Fibroblast of the aortic adventitia (primary cell): ENCODE measurements around the gene SMYD1. TPM values are rescaled to one million over a fixed set of nuclear protein-coding genes. Genes with fewer than 3 reads are reported as not detected.

Experiments
- DNase-seq: peaks from one replicate; pipeline ENCODE4 v3.0.0-alpha.2; 2010; ENCODE audit warnings: low read depth
- H3K4me3 ChIP-seq: 2 replicates; pipeline ENCODE4 v1.5.1; 2011; ENCODE audit warnings: low read depth, mild to moderate bottlenecking, control low read depth, low read length, moderate library complexity
- total RNA-seq: library from RNA; depleted of rRNA; stranded (reverse); fragments of >200 nt; gene quantifications from 2 replicates; pipeline ENCODE4 v1.2.3, GENCODE V29; 2012; ENCODE audit warnings: low replicate concordance
- TF ChIP-seq, protein P1 (sequence below): IDR thresholded peaks from 2 replicates; pipeline ENCODE4 v1.5.1; 2011; ENCODE audit warnings: mild to moderate bottlenecking, low read length, control low read depth, inconsistent platforms; ENCODE audit not compliant: insufficient read depth

Gene SMYD1
- total RNA-seq, 1 donor, result not detected

DNA sequence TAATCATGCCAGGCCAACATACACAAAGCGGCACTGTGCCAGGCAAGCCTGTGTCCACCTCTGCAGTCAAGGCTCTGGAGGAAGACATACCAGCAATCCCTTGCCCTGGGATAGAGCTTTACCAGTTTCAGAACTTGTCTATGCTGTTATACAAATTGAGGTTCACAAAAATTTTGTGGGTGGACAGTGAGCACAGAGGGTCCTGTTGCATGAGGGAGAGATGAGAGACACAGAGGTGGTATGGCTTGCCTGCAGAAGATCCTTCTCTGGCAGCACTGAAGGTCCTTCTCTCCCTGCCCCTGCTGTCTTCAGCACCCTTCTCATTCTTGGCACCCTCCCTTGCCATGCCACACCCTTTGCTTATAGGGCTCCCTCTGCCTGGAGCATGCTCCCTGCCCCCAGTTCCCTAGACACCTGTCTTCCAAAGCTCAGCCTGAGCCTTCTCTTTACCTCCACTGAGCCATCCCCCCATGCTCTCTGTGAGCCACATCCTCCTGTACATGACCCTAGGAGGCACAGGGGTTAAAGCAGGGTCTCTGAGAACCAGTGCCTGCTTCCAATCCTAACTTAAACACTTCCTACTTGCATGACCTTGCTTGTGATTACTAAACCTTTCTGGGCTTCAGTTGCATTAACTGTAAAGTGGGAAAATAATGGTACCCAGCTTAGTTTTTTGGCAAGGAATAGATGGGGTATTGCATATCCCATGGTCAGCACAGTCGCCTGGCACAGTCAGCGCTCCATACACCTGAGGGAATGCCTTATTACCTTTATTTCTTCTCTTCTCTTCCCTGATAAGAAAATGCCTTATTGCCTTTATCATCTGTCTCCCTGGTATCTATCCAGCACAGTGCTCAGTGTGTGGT, 59.4 kb downstream of the SMYD1 start:
- DNase-seq, result no peak
- no peak overlapping the region for H3K4me3 ChIP-seq
- TF ChIP-seq, protein P1, sequence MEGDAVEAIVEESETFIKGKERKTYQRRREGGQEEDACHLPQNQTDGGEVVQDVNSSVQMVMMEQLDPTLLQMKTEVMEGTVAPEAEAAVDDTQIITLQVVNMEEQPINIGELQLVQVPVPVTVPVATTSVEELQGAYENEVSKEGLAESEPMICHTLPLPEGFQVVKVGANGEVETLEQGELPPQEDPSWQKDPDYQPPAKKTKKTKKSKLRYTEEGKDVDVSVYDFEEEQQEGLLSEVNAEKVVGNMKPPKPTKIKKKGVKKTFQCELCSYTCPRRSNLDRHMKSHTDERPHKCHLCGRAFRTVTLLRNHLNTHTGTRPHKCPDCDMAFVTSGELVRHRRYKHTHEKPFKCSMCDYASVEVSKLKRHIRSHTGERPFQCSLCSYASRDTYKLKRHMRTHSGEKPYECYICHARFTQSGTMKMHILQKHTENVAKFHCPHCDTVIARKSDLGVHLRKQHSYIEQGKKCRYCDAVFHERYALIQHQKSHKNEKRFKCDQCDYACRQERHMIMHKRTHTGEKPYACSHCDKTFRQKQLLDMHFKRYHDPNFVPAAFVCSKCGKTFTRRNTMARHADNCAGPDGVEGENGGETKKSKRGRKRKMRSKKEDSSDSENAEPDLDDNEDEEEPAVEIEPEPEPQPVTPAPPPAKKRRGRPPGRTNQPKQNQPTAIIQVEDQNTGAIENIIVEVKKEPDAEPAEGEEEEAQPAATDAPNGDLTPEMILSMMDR, result no peak

DNA sequence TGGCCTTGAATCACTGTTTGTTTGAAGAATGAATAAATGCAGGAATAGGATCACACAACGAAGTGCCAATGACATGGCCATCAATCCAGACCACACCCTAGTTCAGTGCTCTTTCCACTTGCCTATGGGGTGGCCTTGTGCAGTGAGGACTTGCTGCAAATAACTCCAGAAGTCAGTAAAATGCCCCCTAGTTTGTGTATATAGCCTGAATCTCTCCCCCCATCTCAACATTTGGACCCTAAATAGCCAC, 59.9 kb downstream of the SMYD1 start:
- no peak for DNase-seq
- H3K4me3 ChIP-seq, result no peak overlapping the region
- TF ChIP-seq, protein P1, result no peak

DNA sequence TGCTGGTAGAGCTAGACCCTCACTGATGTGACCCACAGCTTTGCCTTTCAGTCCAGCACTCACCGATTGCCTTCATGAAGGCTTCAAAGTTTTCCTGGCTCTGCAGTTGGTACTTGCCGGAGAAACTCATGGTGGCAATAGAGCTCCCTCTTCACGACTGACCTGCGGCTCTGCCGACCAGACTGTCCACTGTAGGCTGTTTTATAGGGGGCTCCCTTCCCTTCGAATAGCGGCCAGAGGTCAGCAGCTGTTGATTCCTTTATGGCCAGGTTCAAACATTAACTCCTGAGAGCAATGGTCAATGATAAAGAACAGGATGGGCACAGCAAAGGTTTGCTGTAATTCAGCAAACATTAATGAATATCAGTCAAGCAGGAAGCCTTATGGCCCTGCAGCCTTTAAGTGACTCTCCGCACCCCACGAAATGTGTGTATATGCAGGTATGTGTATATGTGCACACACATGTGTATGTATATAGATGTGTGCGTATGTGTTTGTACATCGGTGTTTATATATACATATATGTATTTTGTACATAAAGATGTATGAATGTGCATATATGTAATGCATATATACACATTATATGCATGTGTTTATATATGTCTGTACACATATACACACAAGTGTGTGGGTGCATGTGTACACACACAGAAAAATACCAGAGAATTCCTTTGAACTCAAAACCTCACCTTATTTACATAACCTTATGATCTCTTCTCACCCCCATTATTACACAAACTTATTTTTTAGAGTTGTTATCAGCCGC, 60.4 kb downstream of the SMYD1 start, which contains the start of gene FABP1:
Gene FABP1, minus strand, starts transcription at position 175 of the 766 bp plus-strand sequence. Its CDS starts 45 bp downstream, at position 130.
- DNase-seq, result no peak
- no peak within 1 kb of the TSS for H3K4me3 ChIP-seq
- TF ChIP-seq, protein P1, result no peak

DNA sequence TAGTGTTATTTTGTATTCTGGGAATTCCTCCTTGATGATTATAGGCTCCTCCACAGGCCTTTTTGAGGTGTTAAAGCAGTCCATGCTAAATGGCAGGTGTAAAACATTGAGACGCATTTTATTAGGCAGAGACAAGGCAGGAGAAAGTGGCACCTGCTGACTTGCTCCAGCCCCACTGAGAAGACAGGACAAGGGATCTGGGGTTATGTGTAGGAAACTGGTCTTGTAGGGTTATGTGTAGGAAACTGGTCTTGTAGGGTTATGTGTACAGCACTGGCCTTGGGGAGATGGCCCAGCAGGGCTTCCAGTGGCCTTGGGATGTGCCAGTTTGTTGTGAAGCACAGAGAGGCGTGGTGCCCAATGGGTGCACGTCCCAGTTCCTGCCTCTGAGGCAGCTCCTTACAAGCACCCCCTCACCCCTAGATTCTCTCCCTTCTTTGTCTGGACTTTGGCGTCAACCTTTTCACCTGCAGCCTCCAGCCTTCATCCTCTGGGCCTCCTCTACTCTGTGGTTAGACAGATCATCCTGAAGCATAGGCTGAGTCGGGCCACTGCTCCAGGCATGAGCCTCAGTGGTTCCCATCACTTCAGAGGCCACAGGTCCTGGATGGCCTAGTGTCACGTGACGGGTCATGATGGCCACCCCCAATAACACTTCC, 61.2 kb downstream of the SMYD1 start:
- TF ChIP-seq, protein P1, result no peak
- no peak for DNase-seq

DNA sequence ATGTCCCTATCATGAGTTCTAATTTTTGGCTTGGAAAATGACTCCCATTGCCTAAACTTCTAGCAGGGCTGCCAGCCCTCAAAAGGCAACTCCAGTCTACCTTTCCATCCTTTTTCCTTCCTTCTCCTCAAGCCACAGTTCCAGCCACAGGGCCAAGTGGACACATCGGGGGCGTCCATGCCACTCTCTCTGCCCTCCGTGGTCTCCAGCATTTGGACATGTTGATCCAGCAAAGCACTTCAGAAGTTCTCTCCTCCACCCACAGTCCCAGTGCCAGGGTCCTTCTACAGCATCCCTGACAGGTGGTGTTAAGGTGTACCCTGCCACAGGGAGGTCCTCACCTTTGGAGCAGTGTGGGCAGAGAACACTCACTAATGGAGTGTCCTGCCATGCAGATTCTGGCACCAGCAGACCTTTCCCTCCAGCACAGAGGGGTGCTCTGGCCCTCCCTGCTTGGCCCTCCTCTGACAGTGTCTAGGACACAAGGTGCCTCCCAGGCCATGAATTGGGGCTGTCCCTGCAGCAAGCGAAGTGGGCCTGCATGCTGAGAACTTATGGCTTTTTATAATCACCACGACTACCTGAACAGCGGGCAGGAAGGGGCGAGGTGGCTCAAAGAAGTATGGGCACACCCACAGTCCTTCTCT, 61.8 kb downstream of the SMYD1 start:
- TF ChIP-seq, protein P1, result no peak
- no peak for DNase-seq
- no peak overlapping the region for H3K4me3 ChIP-seq

More for the DNA sequence above, 61.2 kb downstream of the SMYD1 start:
- H3K4me3 ChIP-seq, result no peak overlapping the region

DNA sequence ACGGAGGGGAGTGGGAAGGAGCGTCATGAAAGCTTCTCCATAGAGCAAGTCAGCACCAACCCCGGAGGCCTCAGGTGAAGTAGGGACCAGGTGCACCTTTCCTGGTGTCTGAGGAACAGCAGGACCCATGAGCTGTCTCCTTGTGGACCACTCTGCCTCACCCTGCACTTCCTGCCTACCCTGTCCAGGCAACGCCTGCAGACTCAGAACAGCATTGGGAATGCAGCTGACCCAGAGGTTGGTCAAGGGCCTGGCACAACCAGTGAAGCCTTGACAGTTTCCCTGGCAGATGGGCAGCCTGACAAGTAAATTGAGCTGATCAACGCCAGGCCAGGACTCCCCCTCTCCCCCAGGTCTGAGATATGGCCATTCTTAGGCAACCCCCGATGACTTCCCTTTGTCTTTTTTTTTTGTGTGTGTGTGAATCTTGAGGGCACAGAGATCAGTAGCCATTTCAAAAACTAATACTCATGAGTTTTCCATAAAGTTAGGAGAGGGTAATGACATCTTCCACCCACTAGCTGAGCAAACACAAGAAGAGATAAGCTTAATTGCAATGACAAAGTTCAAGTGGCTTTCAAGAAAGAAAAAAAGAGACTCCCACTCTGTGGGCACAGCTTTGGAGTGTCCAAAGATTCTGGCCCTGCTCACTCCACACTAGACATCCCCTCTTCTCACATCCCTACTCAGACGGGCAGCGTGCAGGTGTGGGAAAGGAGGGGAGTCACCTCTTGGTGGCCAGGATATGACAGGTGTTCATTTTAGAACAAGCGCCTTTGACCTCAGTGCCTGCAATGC, 63.8 kb downstream of the SMYD1 start:
- TF ChIP-seq, protein P1, result no peak
- DNase-seq, result no peak

More for the DNA sequence above, 63.8 kb downstream of the SMYD1 start:
- H3K4me3 ChIP-seq, result no peak overlapping the region
